ENCODE results near the gene TMEM259.
A peak's percentile ranks its signal among the peaks of the same experiment; 100 is the strongest.

The TMEM259 gene

GRCh38 chr19:996051-996838, 24.7 kb downstream of the TMEM259 start:
- Histone ChIP-seq H3K79me2 (ENCODE audit: insufficient read depth, low read depth) (no peaks in the 10 kb centered on the region), H4K20me1 (ENCODE audit: insufficient read depth) (no peaks in the 10 kb centered on the region), H2AFZ (ENCODE audit: low read depth) (no peak overlapping the region), H3K27me3 (ENCODE audit: insufficient read depth, low read depth) (peaks cover 16% of the 10 kb centered on the region; the same call in 1 of the 2 replicates), H3K4me2 (peak overlapping the region; percentile 73), H3K36me3 (ENCODE audit: insufficient read depth) (no peaks in the 10 kb centered on the region), H3K4me1 (ENCODE audit: low read depth, poor library complexity, severe bottlenecking) (peaks cover 22% of the 10 kb centered on the region), H3K4me3 (IDR thresholded peaks at IDR 0.05; ENCODE audit: insufficient read depth, low read depth, low read length) (no peak overlapping the region), H3K27ac (no peak overlapping the region), H3K9ac (no peak overlapping the region; the same call in 1 of the 2 replicates)
- no peak for TF ChIP-seq CTCF (conservative IDR thresholded peaks at IDR 0.05; ENCODE audit: low read depth, low read length)

GRCh38 chr19:995051-995827, 25.7 kb downstream of the TMEM259 start:
- Histone ChIP-seq H3K27me3 (ENCODE audit: insufficient read depth, low read depth) (peaks cover 16% of the 10 kb centered on the region; the same call in 1 of the 2 replicates), H3K4me2 (peak overlapping the region; percentile 73; the same call in 1 of the 2 replicates), H2AFZ (ENCODE audit: low read depth) (no peak overlapping the region), H3K27ac (no peak overlapping the region), H4K20me1 (ENCODE audit: insufficient read depth) (no peaks in the 10 kb centered on the region), H3K36me3 (ENCODE audit: insufficient read depth) (no peaks in the 10 kb centered on the region), H3K9ac (no peak overlapping the region), H3K4me3 (IDR thresholded peaks at IDR 0.05; ENCODE audit: insufficient read depth, low read depth, low read length) (no peak overlapping the region), H3K79me2 (ENCODE audit: insufficient read depth, low read depth) (no peaks in the 10 kb centered on the region), H3K4me1 (ENCODE audit: low read depth, poor library complexity, severe bottlenecking) (peaks cover 22% of the 10 kb centered on the region)
- TF ChIP-seq CTCF (conservative IDR thresholded peaks at IDR 0.05; ENCODE audit: low read depth, low read length): no peak

GRCh38 chr19:994516-994915, 26.4 kb downstream of the TMEM259 start:
- H3K79me2 ChIP-seq (ENCODE audit: insufficient read depth, low read depth): no peaks in the 10 kb centered on the region
- TF ChIP-seq CTCF (conservative IDR thresholded peaks at IDR 0.05; ENCODE audit: low read depth, low read length): no peak
- no peak overlapping the region for H3K27ac ChIP-seq
- H3K4me1 ChIP-seq (ENCODE audit: low read depth, poor library complexity, severe bottlenecking): peaks cover 22% of the 10 kb centered on the region
- H3K4me2 ChIP-seq: no peak overlapping the region
- H3K36me3 ChIP-seq (ENCODE audit: insufficient read depth): no peaks in the 10 kb centered on the region
- H3K9ac ChIP-seq: no peak overlapping the region
- H3K4me3 ChIP-seq (IDR thresholded peaks at IDR 0.05; ENCODE audit: insufficient read depth, low read depth, low read length): no peak overlapping the region
- H3K27me3 ChIP-seq (ENCODE audit: insufficient read depth, low read depth): peaks cover 16% of the 10 kb centered on the region; the same call in 1 of the 2 replicates
- no peak overlapping the region for H2AFZ ChIP-seq (ENCODE audit: low read depth)
- no peaks in the 10 kb centered on the region for H4K20me1 ChIP-seq (ENCODE audit: insufficient read depth)

- Histone ChIP-seq H3K27ac (no peak overlapping the region), H2AFZ (ENCODE audit: low read depth) (no peak overlapping the region), H4K20me1 (ENCODE audit: insufficient read depth) (no peaks in the 10 kb centered on the region), H3K4me1 (ENCODE audit: low read depth, poor library complexity, severe bottlenecking) (peaks cover 22% of the 10 kb centered on the region), H3K36me3 (ENCODE audit: insufficient read depth) (no peaks in the 10 kb centered on the region), H3K4me3 (IDR thresholded peaks at IDR 0.05; ENCODE audit: insufficient read depth, low read depth, low read length) (no peak overlapping the region), H3K27me3 (ENCODE audit: insufficient read depth, low read depth) (peaks cover 13% of the 10 kb centered on the region; the same call in 1 of the 2 replicates), H3K9ac (no peak overlapping the region), H3K4me2 (no peak overlapping the region), H3K79me2 (ENCODE audit: insufficient read depth, low read depth) (no peaks in the 10 kb centered on the region)
- TF ChIP-seq CTCF (conservative IDR thresholded peaks at IDR 0.05; ENCODE audit: low read depth, low read length): no peak
Observed at GRCh38 chr19:993831-994393, 27.0 kb downstream of the TMEM259 start.

All from KMS-11 (cell line).